CD4-positive, alpha-beta T cell (primary cell): Measurements from ENCODE around the gene SEC31B. TPM values are rescaled to one million over a fixed set of nuclear protein-coding genes. Genes with fewer than 3 reads are reported as not detected.

ENCODE experiments used
- ATAC-seq: fragments of 200-7000 bp; cut with Tn5 transposase; one replicate; pipeline ENCODE4 v1.10.0; 2022; ENCODE audit warnings: mild to moderate bottlenecking; ENCODE audit not compliant: poor library complexity
- CTCF ChIA-PET: fragments of 350-600 bp; sonication (Branson Sonifier 250); formaldehyde crosslinking; loops from one replicate; lab custom pipeline; 2021; ENCODE audit warnings: antibody characterized with exemption, inconsistent platforms; lab: Charles Lee
- POLR2A ChIA-PET: fragments of 350-600 bp; sonication (Branson Sonifier 250); formaldehyde crosslinking; loops from one replicate; lab custom pipeline; 2021; ENCODE audit warnings: antibody characterized with exemption, inconsistent platforms; lab: Charles Lee
- DNase-seq, 14 experiments: peaks; one replicate each; pipeline ENCODE4 v3.0.0-alpha.2; 2013 to 2020; ENCODE audit warnings: mixed read lengths in 2 of 14
- H3K27ac ChIP-seq, 2 donors: one replicate each; pipeline versions ENCODE4 v1.5.1 to v1.7.0; 2013; ENCODE audit warnings: low read length in 2 of 2, low read depth in 1 of 2, mild to moderate bottlenecking in 1 of 2
- H3K27me3 ChIP-seq, 2 experiments: 1 replicate in 1 of 2; 2 replicates in 1 of 2; pipeline versions ENCODE4 v1.6.1 to v1.7.0; 2013; ENCODE audit warnings: low read length in 2 of 2, control low read depth in 1 of 2, mild to moderate bottlenecking in 1 of 2, moderate library complexity in 1 of 2; ENCODE audit not compliant: insufficient read depth in 2 of 2, control insufficient read depth in 1 of 2
- H3K36me3 ChIP-seq: one replicate; pipeline ENCODE4 v1.6.1; 2013; ENCODE audit warnings: low read length, control low read depth; ENCODE audit not compliant: insufficient read depth
- H3K4me1 ChIP-seq: one replicate; pipeline ENCODE4 v1.6.1; 2013; ENCODE audit warnings: low read length, control low read depth; ENCODE audit not compliant: insufficient read depth
- H3K4me3 ChIP-seq: one replicate; pipeline ENCODE4 v1.5.1; 2013; ENCODE audit warnings: mild to moderate bottlenecking, low read length, moderate library complexity
- H3K9me3 ChIP-seq, 2 experiments: 1 replicate in 1 of 2; 2 replicates in 1 of 2; pipeline versions ENCODE4 v1.6.1 to v1.7.0; 2013; ENCODE audit warnings: low read length in 2 of 2, mild to moderate bottlenecking in 2 of 2, control low read depth in 1 of 2, moderate library complexity in 1 of 2; ENCODE audit not compliant: control insufficient read depth in 1 of 2, insufficient read depth in 1 of 2
- H3K27ac Mint-ChIP-seq: one replicate; pipeline ENCODE4 v1.8.0; 2020; ENCODE audit warnings: mixed read lengths
- H3K27me3 Mint-ChIP-seq: one replicate; pipeline ENCODE4 v1.8.0; 2021; ENCODE audit warnings: mixed read lengths
- H3K36me3 Mint-ChIP-seq: one replicate; pipeline ENCODE4 v1.8.0; 2021; ENCODE audit warnings: low read depth, mixed read lengths
- H3K4me1 Mint-ChIP-seq: one replicate; pipeline ENCODE4 v1.8.0; 2021; ENCODE audit warnings: low read depth, mixed read lengths
- H3K4me3 Mint-ChIP-seq: one replicate; pipeline ENCODE4 v1.8.0; 2020; ENCODE audit warnings: mild to moderate bottlenecking, mixed read lengths
- H3K9me3 Mint-ChIP-seq: one replicate; pipeline ENCODE4 v1.8.0; 2020; ENCODE audit warnings: mixed read lengths
- intact Hi-C, 2 experiments: fragments of 100-400 bp; cut with DNase I in 1 of 2; cut with micrococcal nuclease in 1 of 2; formaldehyde crosslinking; loops; one replicate each; pipeline versions ENCODE4 v1.15.1 to v1.9.0; 2023 to 2025; cut with DNase I, micrococcal nuclease
- total RNA-seq, 174 experiments: library from RNA in 2 of 174; stranded (reverse) in 2 of 174; gene quantifications; one replicate each; pipeline ENCODE4 v1.2.3 and lab custom pipeline; 2021 to 2026
- TF ChIP-seq, protein P1 (sequence below): fragments of 200-600 bp; IDR thresholded peaks from one replicate; pipeline ENCODE4 v1.8.0; 2022; ENCODE audit warnings: antibody characterized with exemption, mild to moderate bottlenecking

Gene SEC31B
- total RNA-seq, 2 experiments from 2014 or later = 49.2 to 52.1 TPM

DNA sequence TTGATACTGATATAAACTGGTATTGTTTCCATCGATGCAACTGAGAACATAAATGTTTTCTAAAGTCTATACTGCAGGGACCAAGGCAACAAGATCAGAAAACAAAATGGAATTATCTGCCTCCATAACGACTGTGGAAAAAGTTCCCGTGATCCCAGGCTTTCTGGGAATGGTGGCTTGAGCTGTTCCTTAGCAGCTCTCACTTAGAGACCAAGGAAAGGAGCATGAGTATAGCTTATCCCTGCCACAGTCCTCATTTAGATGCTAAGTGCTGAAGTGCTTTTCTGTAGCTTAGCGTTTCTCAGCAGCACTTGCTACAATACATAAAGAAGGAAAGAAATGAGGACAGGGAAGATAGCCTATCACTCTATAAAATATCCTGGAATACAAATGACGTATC, 51.3 kb downstream of the SEC31B start:
- H3K9me3 Mint-ChIP-seq = no peaks in the 10 kb centered on the region
- TF ChIP-seq, protein P1, sequence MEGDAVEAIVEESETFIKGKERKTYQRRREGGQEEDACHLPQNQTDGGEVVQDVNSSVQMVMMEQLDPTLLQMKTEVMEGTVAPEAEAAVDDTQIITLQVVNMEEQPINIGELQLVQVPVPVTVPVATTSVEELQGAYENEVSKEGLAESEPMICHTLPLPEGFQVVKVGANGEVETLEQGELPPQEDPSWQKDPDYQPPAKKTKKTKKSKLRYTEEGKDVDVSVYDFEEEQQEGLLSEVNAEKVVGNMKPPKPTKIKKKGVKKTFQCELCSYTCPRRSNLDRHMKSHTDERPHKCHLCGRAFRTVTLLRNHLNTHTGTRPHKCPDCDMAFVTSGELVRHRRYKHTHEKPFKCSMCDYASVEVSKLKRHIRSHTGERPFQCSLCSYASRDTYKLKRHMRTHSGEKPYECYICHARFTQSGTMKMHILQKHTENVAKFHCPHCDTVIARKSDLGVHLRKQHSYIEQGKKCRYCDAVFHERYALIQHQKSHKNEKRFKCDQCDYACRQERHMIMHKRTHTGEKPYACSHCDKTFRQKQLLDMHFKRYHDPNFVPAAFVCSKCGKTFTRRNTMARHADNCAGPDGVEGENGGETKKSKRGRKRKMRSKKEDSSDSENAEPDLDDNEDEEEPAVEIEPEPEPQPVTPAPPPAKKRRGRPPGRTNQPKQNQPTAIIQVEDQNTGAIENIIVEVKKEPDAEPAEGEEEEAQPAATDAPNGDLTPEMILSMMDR = no peak
- Histone ChIP-seq H3K9me3 (no peaks in the 10 kb centered on the region), H3K27ac (no peak overlapping the region), H3K36me3 (no peaks in the 10 kb centered on the region), H3K4me1 (no peaks in the 10 kb centered on the region), H3K4me3 (no peak overlapping the region), H3K27me3 (no peaks in the 10 kb centered on the region)
- intact Hi-C loops = no loop called here
- peaks cover 4% of the 10 kb centered on the region for H3K27me3 Mint-ChIP-seq
- H3K4me1 Mint-ChIP-seq = no peaks in the 10 kb centered on the region
- DNase-seq (no peak), ATAC-seq (no peak)
- ChIA-PET CTCF (interaction anchor here (1.5 kb wide), 1 partner anchor 23 kb away, joined by 3 read pairs; no protein-coding TSS in a partner anchor), POLR2A (no interaction called here)
- no peak overlapping the region for H3K27ac Mint-ChIP-seq
- H3K4me3 Mint-ChIP-seq = no peak overlapping the region
- no peaks in the 10 kb centered on the region for H3K36me3 Mint-ChIP-seq

DNA sequence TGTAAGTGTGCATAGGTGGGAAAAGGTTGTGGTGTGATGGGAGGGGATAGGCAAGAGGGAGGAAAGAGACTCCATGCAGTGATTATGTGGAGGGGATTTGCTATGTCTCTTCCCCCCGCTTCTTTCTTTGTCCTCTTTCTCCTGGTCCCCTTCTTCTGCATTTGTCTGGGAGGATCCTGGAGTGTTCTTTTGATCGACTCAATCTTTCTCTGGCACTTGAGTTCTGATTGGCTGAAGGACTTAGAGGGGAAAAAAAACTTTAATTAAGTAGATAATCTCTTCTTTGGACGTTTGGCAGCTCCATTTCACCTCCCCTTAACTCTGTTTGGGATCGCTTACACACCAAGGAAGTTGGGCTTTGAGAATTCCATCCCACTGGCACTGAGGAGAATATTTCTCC, 57.0 kb downstream of the SEC31B start, which contains the start of gene WNT8B:
TSS of gene WNT8B (plus strand) at position 301 of the 400 bp plus-strand sequence. CDS start 160 bp downstream, outside the sequence.
- ChIA-PET CTCF (no interaction called here), POLR2A (no interaction called here)
- DNase-seq (no peak), ATAC-seq (no peak)
- Histone ChIP-seq H3K9me3 (no peaks in the 10 kb centered on the region), H3K36me3 (no peaks in the 10 kb centered on the region), H3K27me3 (no peaks in the 10 kb centered on the region), H3K27ac (no peak within 1 kb of the TSS), H3K4me3 (no peak within 1 kb of the TSS), H3K4me1 (no peaks in the 10 kb centered on the region)
- TF ChIP-seq, protein P1 = no peak
- no peak within 1 kb of the TSS for H3K4me3 Mint-ChIP-seq
- no peaks in the 10 kb centered on the region for H3K27me3 Mint-ChIP-seq
- intact Hi-C loops = no loop called here
- H3K36me3 Mint-ChIP-seq = no peaks in the 10 kb centered on the region
- no peaks in the 10 kb centered on the region for H3K9me3 Mint-ChIP-seq
- H3K27ac Mint-ChIP-seq = no peak within 1 kb of the TSS
- H3K4me1 Mint-ChIP-seq = no peaks in the 10 kb centered on the region

DNA sequence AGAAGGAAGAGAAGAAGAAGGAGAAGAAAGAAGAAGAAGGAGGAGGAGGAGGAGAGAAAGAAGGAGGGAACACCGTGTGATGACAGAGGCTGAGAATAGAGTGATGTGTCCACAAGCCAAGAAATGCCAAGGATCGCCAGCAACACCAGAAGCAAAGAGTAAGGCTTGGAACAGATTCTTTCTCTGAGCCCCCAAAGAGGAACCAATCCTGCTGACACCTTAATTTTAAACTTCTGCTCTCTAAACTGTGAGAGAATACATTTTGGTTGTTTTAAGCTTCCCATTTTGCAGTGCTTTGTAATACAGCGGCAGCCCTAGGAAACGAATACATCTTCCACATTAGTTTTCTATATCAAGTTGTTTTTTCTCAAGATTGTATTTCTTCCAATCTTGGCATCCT, 70.7 kb downstream of the SEC31B start:
- intact Hi-C loops = no loop called here
- Histone ChIP-seq H3K9me3 (no peaks in the 10 kb centered on the region), H3K27ac (no peak overlapping the region), H3K4me1 (no peaks in the 10 kb centered on the region), H3K36me3 (no peaks in the 10 kb centered on the region), H3K4me3 (no peak overlapping the region), H3K27me3 (peaks cover 0 to 3% of the 10 kb centered on the region in 2 experiments)
- Mint-ChIP-seq H3K4me1 (no peaks in the 10 kb centered on the region), H3K27ac (no peak overlapping the region), H3K9me3 (no peaks in the 10 kb centered on the region), H3K27me3 (peaks cover 19% of the 10 kb centered on the region), H3K4me3 (no peak overlapping the region), H3K36me3 (no peaks in the 10 kb centered on the region)
- TF ChIP-seq, protein P1 = no peak
- ChIA-PET POLR2A (no interaction called here), CTCF (no interaction called here)
- DNase-seq = no peak
- no peak for ATAC-seq
